Lung (tissue), 12 donors: ENCODE results near the gene DLGAP4. TPM values are rescaled to one million over a fixed set of nuclear protein-coding genes. Genes with fewer than 3 reads are reported as not detected.
"Not testable (repeated sequence)": the region's sequence is repeated elsewhere in the genome, so short reads cannot be mapped to it uniquely, and the experiment has no call there.

ENCODE experiments used
- ATAC-seq: fragments of 200-7000 bp; cut with Tn5 transposase; one replicate; pipeline ENCODE4 v1.9.1; 2020; ENCODE audit warnings: moderate number of reproducible peaks; ENCODE audit not compliant: insufficient read depth, low FRiP score
- DNase-seq, 3 donors: peaks; one replicate each; pipeline ENCODE4 v3.0.0-alpha.2; 2013 to 2017
- H3K27ac ChIP-seq, 2 donors: one replicate each; pipeline ENCODE4 v1.5.1; 2013; ENCODE audit warnings: mild to moderate bottlenecking in 2 of 2, moderate library complexity in 2 of 2, control low read depth in 1 of 2, inconsistent platforms in 1 of 2, low read depth in 1 of 2, low read length in 1 of 2
- H3K27me3 ChIP-seq, 3 donors: one replicate each; pipeline ENCODE4 v1.5.1; 2013; ENCODE audit warnings: low read length in 2 of 3; ENCODE audit not compliant: control insufficient read depth in 3 of 3, insufficient read depth in 3 of 3
- H3K36me3 ChIP-seq, 4 donors: one replicate each; pipeline ENCODE4 v1.5.1; 2013; ENCODE audit warnings: low read length in 4 of 4, mild to moderate bottlenecking in 1 of 4, moderate library complexity in 1 of 4; ENCODE audit not compliant: control insufficient read depth in 4 of 4, insufficient read depth in 4 of 4
- H3K4me1 ChIP-seq, 5 donors: one replicate each; pipeline ENCODE4 v1.5.1; 2013; ENCODE audit warnings: low read length in 5 of 5, mild to moderate bottlenecking in 2 of 5, moderate library complexity in 1 of 5; ENCODE audit not compliant: control insufficient read depth in 5 of 5, insufficient read depth in 5 of 5
- H3K4me3 ChIP-seq: one replicate; pipeline ENCODE4 v1.5.1; 2013; ENCODE audit warnings: mild to moderate bottlenecking, control low read depth, moderate library complexity
- H3K9ac ChIP-seq, 2 donors: one replicate each; pipeline ENCODE4 v1.5.1; 2013; ENCODE audit warnings: low read length in 2 of 2, control low read depth in 1 of 2; ENCODE audit not compliant: insufficient read depth in 1 of 2
- H3K9me3 ChIP-seq, 4 donors: one replicate each; pipeline ENCODE4 v1.5.1; 2013; ENCODE audit warnings: low read length in 3 of 4, mild to moderate bottlenecking in 1 of 4, moderate library complexity in 1 of 4; ENCODE audit not compliant: control insufficient read depth in 4 of 4, insufficient read depth in 3 of 4
- CTCF ChIP-seq: IDR thresholded peaks from 2 replicates; pipeline ENCODE4 v1.5.1; 2012; ENCODE audit warnings: mild to moderate bottlenecking; ENCODE audit errors: control extremely low read depth, extremely low read depth
- WGBS, 2 donors: extraction: QIAGEN DNeasy Blood & Tissue Kit; methylation state at CpG; one replicate each; pipeline ENCODE4 v1.1.7; 2013; 5-methylcytosine and 5-hydroxymethylcytosine counted together
- polyA plus RNA-seq, 2 donors: library from polyadenylated mRNA; stranded (reverse); fragments of 200-250 nt; gene quantifications; one replicate each; pipeline ENCODE4 v1.2.1, GENCODE V29; 2013
- total RNA-seq, 2 donors: library from RNA; depleted of rRNA in 1 of 2; stranded (reverse); fragments of >200 nt in 1 of 2; gene quantifications; one replicate each; pipeline ENCODE4 v1.2.1, GENCODE V29; 2014 to 2021
- donor health status: control.
- donor health status: control.
- donor health status: Bipolar disorder and iron deficiency.
- donor health status: healthy.
- donor health status: DM: yes; HTN: yes; CAD: no.

DLGAP4 gene
- total and polyA plus RNA-seq, 4 donors: 34.6 to 67.6 (median 35.8) TPM

GRCh38 chr20:36519944-36520343 lies 213.8 kb downstream of the DLGAP4 start:
- H3K9me3 ChIP-seq: no peaks in the 10 kb centered on the region
- no peak overlapping the region for H3K27ac ChIP-seq
- H3K36me3 ChIP-seq: peaks cover 7 to 28% (median 15%) of the 10 kb centered on the region in 4 donors
- TF ChIP-seq CTCF: no peak
- no peak for DNase-seq
- no peak for ATAC-seq
- WGBS, 2 donors: 85 to 92% methylated on average over 2 of the region's 2 CpGs
- H3K9ac ChIP-seq: no peak overlapping the region
- no peak overlapping the region for H3K4me3 ChIP-seq
- peaks cover 0 to 3% (median 0%) of the 10 kb centered on the region in 5 donors for H3K4me1 ChIP-seq
- H3K27me3 ChIP-seq: no peaks in the 10 kb centered on the region

- WGBS, 2 donors: 84 to 87% methylated on average over 1 of the region's 1 CpG
- ATAC-seq (no peak), DNase-seq (no peak)
- Histone ChIP-seq H3K27ac (no peak overlapping the region), H3K27me3 (no peaks in the 10 kb centered on the region), H3K9ac (no peak overlapping the region), H3K4me3 (no peak overlapping the region), H3K4me1 (peaks cover 0 to 3% (median 0%) of the 10 kb centered on the region in 5 donors), H3K9me3 (no peaks in the 10 kb centered on the region), H3K36me3 (peaks cover 14 to 32% (median 25%) of the 10 kb centered on the region in 4 donors)
- no peak for TF ChIP-seq CTCF
Measured at GRCh38 chr20:36521526-36521925, 215.4 kb downstream of the DLGAP4 start.

- H3K36me3 ChIP-seq: peaks cover 18 to 34% (median 28%) of the 10 kb centered on the region in 4 donors
- ATAC-seq, DNase-seq: not testable (repeated sequence)
Measured at GRCh38 chr20:36522412-36522811, 216.3 kb downstream of the DLGAP4 start.

GRCh38 chr20:36523341-36523740 lies 217.2 kb downstream of the DLGAP4 start:
- WGBS, 2 donors: 33 to 56% methylated on average over 3 of the region's 3 CpGs
- Histone ChIP-seq H3K36me3 (peaks cover 18 to 40% (median 31%) of the 10 kb centered on the region in 4 donors), H3K4me1 (peaks cover 0 to 3% (median 0%) of the 10 kb centered on the region in 5 donors), H3K27ac (no peak overlapping the region), H3K27me3 (no peaks in the 10 kb centered on the region), H3K9me3 (no peaks in the 10 kb centered on the region), H3K9ac (no peak overlapping the region), H3K4me3 (no peak overlapping the region)
- no peak for DNase-seq
- no peak for ATAC-seq
- no peak for TF ChIP-seq CTCF

More at GRCh38 chr20:36522412-36522811, 216.3 kb downstream of the DLGAP4 start:
- H3K27ac ChIP-seq, H3K9ac ChIP-seq, H3K4me1 ChIP-seq, H3K4me3 ChIP-seq, H3K27me3 ChIP-seq, H3K9me3 ChIP-seq: not testable (repeated sequence)
- 94 to 97% methylated on average over 7 of the region's 7 CpGs for WGBS, 2 donors
